Body of pancreas (tissue), 4 donors: ENCODE results near the gene SERINC3.

Source experiments
- CTCF ChIP-seq, 7 experiments: fragments of 450-650 bp in 4 of 7; fragments of 200-600 bp in 3 of 7; sonication (generic) in 3 of 7; IDR thresholded peaks; one replicate each; pipeline ENCODE4 v1.5.1; 2016 to 2019; ENCODE audit warnings: antibody characterized with exemption in 7 of 7
- POLR2A ChIP-seq, 3 donors: fragments of 450-650 bp; IDR thresholded peaks; one replicate each; pipeline ENCODE4 v1.6.1; 2016; ENCODE audit warnings: antibody characterized with exemption in 3 of 3, mild to moderate bottlenecking in 2 of 3

DNA sequence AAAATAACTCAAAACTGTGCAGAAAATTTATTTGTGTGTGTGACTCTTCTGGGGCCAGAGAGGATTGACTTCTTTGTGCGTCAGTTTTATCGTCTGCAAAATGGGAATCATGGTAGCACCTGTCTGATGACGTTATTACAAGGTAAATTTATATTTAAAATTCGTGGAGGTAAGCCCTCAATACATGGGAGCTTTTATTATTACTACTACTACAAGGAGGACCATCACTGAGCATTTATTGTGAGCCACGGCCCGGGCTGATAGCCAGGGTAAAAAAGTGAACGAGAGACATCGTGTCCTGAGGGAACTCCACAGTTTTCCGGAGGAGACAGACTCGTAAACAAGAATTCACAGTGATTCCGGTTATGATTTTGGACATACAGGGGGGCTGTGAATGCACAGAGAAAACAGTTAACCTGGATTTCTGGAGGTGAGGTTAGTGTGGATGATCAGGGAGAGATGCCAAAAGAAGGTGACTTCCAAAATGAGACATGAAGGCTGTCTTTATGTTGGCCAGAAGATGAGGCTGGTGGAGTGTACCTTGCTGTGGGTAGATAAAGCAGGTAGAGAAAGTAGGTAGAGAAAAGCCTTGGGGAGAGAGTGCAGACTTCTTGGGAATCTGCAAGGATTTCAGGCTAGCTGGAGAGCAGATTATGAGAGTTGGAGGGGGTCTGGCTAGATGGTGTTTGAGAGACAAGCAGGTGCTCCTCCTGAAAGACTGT, 10.6 kb upstream of the SERINC3 start:
- TF ChIP-seq CTCF (IDR thresholded peaks at IDR 0.05): no peak
- no peak for TF ChIP-seq POLR2A (IDR thresholded peaks at IDR 0.05)
